Ovary (tissue), 3 donors: Measurements from ENCODE around the gene GSTT4.

ENCODE experiments used
- POLR2A ChIP-seq: fragments of 450-650 bp; IDR thresholded peaks from one replicate; pipeline ENCODE4 v1.6.1; 2017; ENCODE audit warnings: antibody characterized with exemption, mild to moderate bottlenecking, moderate library complexity
- TF ChIP-seq, protein P1 (sequence below), 3 donors: fragments of 450-650 bp in 2 of 3; fragments of 200-600 bp in 1 of 3; IDR thresholded peaks; one replicate each; pipeline versions ENCODE4 v1.5.1 to v1.8.0; 2016 to 2022; ENCODE audit warnings: antibody characterized with exemption in 3 of 3, mild to moderate bottlenecking in 1 of 3
- donor health status: DM: no; HTN: no; CAD: no.

- TF ChIP-seq, protein P1, sequence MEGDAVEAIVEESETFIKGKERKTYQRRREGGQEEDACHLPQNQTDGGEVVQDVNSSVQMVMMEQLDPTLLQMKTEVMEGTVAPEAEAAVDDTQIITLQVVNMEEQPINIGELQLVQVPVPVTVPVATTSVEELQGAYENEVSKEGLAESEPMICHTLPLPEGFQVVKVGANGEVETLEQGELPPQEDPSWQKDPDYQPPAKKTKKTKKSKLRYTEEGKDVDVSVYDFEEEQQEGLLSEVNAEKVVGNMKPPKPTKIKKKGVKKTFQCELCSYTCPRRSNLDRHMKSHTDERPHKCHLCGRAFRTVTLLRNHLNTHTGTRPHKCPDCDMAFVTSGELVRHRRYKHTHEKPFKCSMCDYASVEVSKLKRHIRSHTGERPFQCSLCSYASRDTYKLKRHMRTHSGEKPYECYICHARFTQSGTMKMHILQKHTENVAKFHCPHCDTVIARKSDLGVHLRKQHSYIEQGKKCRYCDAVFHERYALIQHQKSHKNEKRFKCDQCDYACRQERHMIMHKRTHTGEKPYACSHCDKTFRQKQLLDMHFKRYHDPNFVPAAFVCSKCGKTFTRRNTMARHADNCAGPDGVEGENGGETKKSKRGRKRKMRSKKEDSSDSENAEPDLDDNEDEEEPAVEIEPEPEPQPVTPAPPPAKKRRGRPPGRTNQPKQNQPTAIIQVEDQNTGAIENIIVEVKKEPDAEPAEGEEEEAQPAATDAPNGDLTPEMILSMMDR (IDR thresholded peaks at IDR 0.05) = no peak
- no peak for TF ChIP-seq POLR2A
Observed at GRCh38 chr22:24025475-24025874, 20.2 kb upstream of the GSTT4 start.
